Lung (tissue), 12 donors: ENCODE data around the gene ATP5MC3. TPM values are rescaled to one million over a fixed set of nuclear protein-coding genes. Genes with fewer than 3 reads are reported as not detected.

ENCODE experiments used
- ATAC-seq: fragments of 200-7000 bp; cut with Tn5 transposase; one replicate; pipeline ENCODE4 v1.9.1; 2020; ENCODE audit warnings: moderate number of reproducible peaks; ENCODE audit not compliant: insufficient read depth, low FRiP score
- DNase-seq, 3 donors: peaks; one replicate each; pipeline ENCODE4 v3.0.0-alpha.2; 2013 to 2017
- H3K27ac ChIP-seq, 2 donors: one replicate each; pipeline ENCODE4 v1.5.1; 2013; ENCODE audit warnings: mild to moderate bottlenecking in 2 of 2, moderate library complexity in 2 of 2, control low read depth in 1 of 2, inconsistent platforms in 1 of 2, low read depth in 1 of 2, low read length in 1 of 2
- H3K27me3 ChIP-seq, 3 donors: one replicate each; pipeline ENCODE4 v1.5.1; 2013; ENCODE audit warnings: low read length in 2 of 3; ENCODE audit not compliant: control insufficient read depth in 3 of 3, insufficient read depth in 3 of 3
- H3K36me3 ChIP-seq, 4 donors: one replicate each; pipeline ENCODE4 v1.5.1; 2013; ENCODE audit warnings: low read length in 4 of 4, mild to moderate bottlenecking in 1 of 4, moderate library complexity in 1 of 4; ENCODE audit not compliant: control insufficient read depth in 4 of 4, insufficient read depth in 4 of 4
- H3K4me1 ChIP-seq, 5 donors: one replicate each; pipeline ENCODE4 v1.5.1; 2013; ENCODE audit warnings: low read length in 5 of 5, mild to moderate bottlenecking in 2 of 5, moderate library complexity in 1 of 5; ENCODE audit not compliant: control insufficient read depth in 5 of 5, insufficient read depth in 5 of 5
- H3K4me3 ChIP-seq: one replicate; pipeline ENCODE4 v1.5.1; 2013; ENCODE audit warnings: mild to moderate bottlenecking, control low read depth, moderate library complexity
- H3K9ac ChIP-seq, 2 donors: one replicate each; pipeline ENCODE4 v1.5.1; 2013; ENCODE audit warnings: low read length in 2 of 2, control low read depth in 1 of 2; ENCODE audit not compliant: insufficient read depth in 1 of 2
- H3K9me3 ChIP-seq, 4 donors: one replicate each; pipeline ENCODE4 v1.5.1; 2013; ENCODE audit warnings: low read length in 3 of 4, mild to moderate bottlenecking in 1 of 4, moderate library complexity in 1 of 4; ENCODE audit not compliant: control insufficient read depth in 4 of 4, insufficient read depth in 3 of 4
- CTCF ChIP-seq: IDR thresholded peaks from 2 replicates; pipeline ENCODE4 v1.5.1; 2012; ENCODE audit warnings: mild to moderate bottlenecking; ENCODE audit errors: control extremely low read depth, extremely low read depth
- WGBS, 2 donors: extraction: QIAGEN DNeasy Blood & Tissue Kit; methylation state at CpG; one replicate each; pipeline ENCODE4 v1.1.7; 2013; 5-methylcytosine and 5-hydroxymethylcytosine counted together
- polyA plus RNA-seq, 2 donors: library from polyadenylated mRNA; stranded (reverse); fragments of 200-250 nt; gene quantifications; one replicate each; pipeline ENCODE4 v1.2.1, GENCODE V29; 2013
- total RNA-seq, 2 donors: library from RNA; depleted of rRNA in 1 of 2; stranded (reverse); fragments of >200 nt in 1 of 2; gene quantifications; one replicate each; pipeline ENCODE4 v1.2.1, GENCODE V29; 2014 to 2021
- donor health status: control.
- donor health status: control.
- donor health status: Bipolar disorder and iron deficiency.
- donor health status: healthy.
- donor health status: DM: yes; HTN: yes; CAD: no.

ATP5MC3 gene
- total and polyA plus RNA-seq, 4 donors: 72.0 to 255 (median 177) TPM

- WGBS, 2 donors: 84 to 86% methylated on average over 3 of the region's 3 CpGs
- H3K27me3 ChIP-seq: peaks cover 0 to 9% (median 3%) of the 10 kb centered on the region in 3 donors
- peaks cover 0 to 3% (median 0%) of the 10 kb centered on the region in 5 donors for H3K4me1 ChIP-seq
- TF ChIP-seq CTCF: no peak
- H3K9me3 ChIP-seq: no peaks in the 10 kb centered on the region
- no peaks in the 10 kb centered on the region for H3K36me3 ChIP-seq
- DNase-seq (no peak), ATAC-seq (no peak)
- no peak overlapping the region for H3K9ac ChIP-seq
- H3K27ac ChIP-seq: no peak overlapping the region
- no peak overlapping the region for H3K4me3 ChIP-seq
Measured at GRCh38 chr2:175206866-175207265, 25.4 kb upstream of the ATP5MC3 start.

- Histone ChIP-seq H3K27me3 (peaks cover 0 to 13% (median 5%) of the 10 kb centered on the region in 3 donors), H3K9ac (no peak overlapping the region), H3K9me3 (no peaks in the 10 kb centered on the region), H3K4me3 (no peak overlapping the region), H3K27ac (no peak overlapping the region), H3K4me1 (peaks cover 0 to 3% (median 0%) of the 10 kb centered on the region in 5 donors), H3K36me3 (no peaks in the 10 kb centered on the region)
- 83 to 90% methylated on average over 3 of the region's 3 CpGs for WGBS, 2 donors
- no peak for ATAC-seq
- TF ChIP-seq CTCF: no peak
- no peak for DNase-seq
Measured at GRCh38 chr2:175205523-175205922, 24.0 kb upstream of the ATP5MC3 start.

- TF ChIP-seq CTCF: peak; percentile 28
- DNase-seq: peak; percentile 67 to 77 (median 73)
- Histone ChIP-seq H3K27ac (no peak overlapping the region), H3K36me3 (no peaks in the 10 kb centered on the region), H3K4me3 (no peak overlapping the region), H3K9me3 (peaks cover 0 to 2% (median 0%) of the 10 kb centered on the region in 4 donors), H3K9ac (no peak overlapping the region), H3K27me3 (peaks cover 0 to 13% (median 7%) of the 10 kb centered on the region in 3 donors), H3K4me1 (peaks cover 0 to 3% (median 0%) of the 10 kb centered on the region in 5 donors)
- peak; percentile 58 for ATAC-seq
- WGBS, 2 donors: 37 to 39% methylated on average over 12 of the region's 12 CpGs
Measured at GRCh38 chr2:175203621-175204496, 22.3 kb upstream of the ATP5MC3 start.
